Measurements from ENCODE around the gene IFNA13.

The IFNA13 gene

GRCh38 chr9:21404146-21404545 lies 36.3 kb upstream of the IFNA13 start:
- TF ChIP-seq CTCF (IDR thresholded peaks at IDR 0.05; ENCODE audit: low read depth, low read length): no peak
- no peak for DNase-seq (ENCODE audit: extremely low read depth, low read depth)

- DNase-seq (ENCODE audit: extremely low read depth, low read depth): no peak
- no peak for TF ChIP-seq CTCF (IDR thresholded peaks at IDR 0.05; ENCODE audit: low read depth, low read length)
These were observed 34.8 kb upstream of the IFNA13 start for GRCh38 chr9:21402386-21403251.

GRCh38 chr9:21399956-21400355 lies 32.1 kb upstream of the IFNA13 start:
- no peak for TF ChIP-seq CTCF (IDR thresholded peaks at IDR 0.05; ENCODE audit: low read depth, low read length)
- DNase-seq (ENCODE audit: extremely low read depth, low read depth): no peak

GRCh38 chr9:21398955-21399489 lies 31.2 kb upstream of the IFNA13 start:
- TF ChIP-seq CTCF (IDR thresholded peaks at IDR 0.05; ENCODE audit: low read depth, low read length): no peak
- no peak for DNase-seq (ENCODE audit: extremely low read depth, low read depth)

- TF ChIP-seq CTCF (IDR thresholded peaks at IDR 0.05; ENCODE audit: low read depth, low read length): peak; percentile 89
- no peak for DNase-seq (ENCODE audit: extremely low read depth, low read depth)
These were observed 28.2 kb upstream of the IFNA13 start for GRCh38 chr9:21395778-21396717.

- no peak for DNase-seq (ENCODE audit: extremely low read depth, low read depth)
- TF ChIP-seq CTCF (IDR thresholded peaks at IDR 0.05; ENCODE audit: low read depth, low read length): no peak; the same call in 1 of the 2 replicates
These were observed 24.4 kb upstream of the IFNA13 start for GRCh38 chr9:21392270-21392669.
